ENCODE measurements around the gene DPYD.

Gene DPYD

GRCh38 chr1:97270508-97271307, 650.1 kb downstream of the DPYD start:
- TF ChIP-seq CTCF (conservative IDR thresholded peaks at IDR 0.05; ENCODE audit: low read length): no peak
- no peak for TF ChIP-seq EZH2phosphoT487 (IDR thresholded peaks at IDR 0.05; ENCODE audit: borderline replicate concordance)
- H3K4me2 ChIP-seq (ENCODE audit: low read depth, low read length, poor library complexity, severe bottlenecking): no peak overlapping the region

DNA sequence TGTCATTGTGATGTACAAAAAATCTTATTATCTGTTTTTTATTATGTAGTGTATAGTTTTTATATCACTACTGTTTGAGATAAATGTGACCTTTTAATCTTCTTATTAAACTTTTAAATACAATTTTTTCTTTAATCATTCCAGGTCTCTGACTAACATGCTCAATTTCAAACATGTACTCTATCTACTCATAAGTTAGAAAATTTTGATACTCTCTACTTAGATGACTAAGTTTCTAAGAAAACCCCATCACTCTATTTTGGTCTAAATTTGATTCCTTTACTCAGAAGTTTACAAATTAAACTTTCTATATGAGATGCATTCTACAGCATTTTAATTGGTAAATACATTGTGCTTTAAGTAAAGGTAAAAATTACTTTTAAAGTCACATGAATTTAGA, 655.2 kb downstream of the DPYD start:
- Histone ChIP-seq H3K79me2 (ENCODE audit: insufficient read depth, low read length) (no peaks in the 10 kb centered on the region), H3K9ac (ENCODE audit: low read depth, low read length, poor library complexity, severe bottlenecking) (no peak overlapping the region), H3F3A (ENCODE audit: low read depth) (no peaks in the 10 kb centered on the region)

More at GRCh38 chr1:97270508-97271307, 650.1 kb downstream of the DPYD start:
- H3K4me1 ChIP-seq (ENCODE audit: insufficient read depth, low read length, poor library complexity, severe bottlenecking): no peaks in the 10 kb centered on the region
- H3K79me2 ChIP-seq (ENCODE audit: insufficient read depth, low read length): no peaks in the 10 kb centered on the region
- H2AFZ ChIP-seq (ENCODE audit: low read length): no peak overlapping the region
- no peaks in the 10 kb centered on the region for H3K36me3 ChIP-seq (ENCODE audit: insufficient read depth, low read length)
- no peaks in the 10 kb centered on the region for H4K20me1 ChIP-seq (ENCODE audit: insufficient read depth, low read length, poor library complexity, severe bottlenecking)
- H3K9me3 ChIP-seq (ENCODE audit: insufficient read depth, low read depth, low read length): no peaks in the 10 kb centered on the region
- H3K9me2 ChIP-seq (replicated peaks; ENCODE audit: low read depth, low read length): no peaks in the 10 kb centered on the region
- no peaks in the 10 kb centered on the region for H3F3A ChIP-seq (ENCODE audit: low read depth)
- H3K27me3 ChIP-seq (ENCODE audit: insufficient read depth, low read length, poor library complexity, severe bottlenecking): no peaks in the 10 kb centered on the region
- no peak overlapping the region for H3K4me3 ChIP-seq (ENCODE audit: low read length, poor library complexity, severe bottlenecking)
- no peak overlapping the region for H3K9ac ChIP-seq (ENCODE audit: low read depth, low read length, poor library complexity, severe bottlenecking)

DNA sequence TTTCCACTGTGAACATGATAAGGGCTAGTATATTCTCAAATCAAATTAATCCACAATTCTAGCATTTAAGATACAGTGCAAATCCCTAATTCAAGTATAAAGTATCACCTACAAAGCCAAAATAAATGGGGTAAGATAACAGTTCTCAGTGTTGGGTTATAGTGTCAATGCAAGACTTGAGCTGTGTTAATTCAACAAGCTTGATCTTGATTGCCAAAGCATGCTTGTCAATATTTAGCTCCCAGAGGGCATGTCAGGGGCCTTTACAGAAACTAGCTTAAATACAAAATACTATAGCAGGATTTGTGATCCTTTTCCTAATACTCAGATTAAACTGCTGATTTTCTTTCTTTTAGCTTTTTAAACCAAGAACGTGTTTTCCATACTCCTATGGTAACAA, 658.0 kb downstream of the DPYD start:
- Histone ChIP-seq H2AFZ (ENCODE audit: low read length) (no peak overlapping the region), H3K9ac (ENCODE audit: low read depth, low read length, poor library complexity, severe bottlenecking) (no peak overlapping the region), H4K20me1 (ENCODE audit: insufficient read depth, low read length, poor library complexity, severe bottlenecking) (no peaks in the 10 kb centered on the region), H3K27me3 (ENCODE audit: insufficient read depth, low read length, poor library complexity, severe bottlenecking) (no peaks in the 10 kb centered on the region), H3K4me3 (ENCODE audit: low read length, poor library complexity, severe bottlenecking) (no peak overlapping the region), H3K79me2 (ENCODE audit: insufficient read depth, low read length) (no peaks in the 10 kb centered on the region), H3F3A (ENCODE audit: low read depth) (no peaks in the 10 kb centered on the region), H3K4me2 (ENCODE audit: low read depth, low read length, poor library complexity, severe bottlenecking) (no peak overlapping the region), H3K9me3 (ENCODE audit: insufficient read depth, low read depth, low read length) (no peaks in the 10 kb centered on the region), H3K9me2 (replicated peaks; ENCODE audit: low read depth, low read length) (no peaks in the 10 kb centered on the region), H3K36me3 (ENCODE audit: insufficient read depth, low read length) (no peaks in the 10 kb centered on the region), H3K4me1 (ENCODE audit: insufficient read depth, low read length, poor library complexity, severe bottlenecking) (no peaks in the 10 kb centered on the region)
- TF ChIP-seq CTCF (conservative IDR thresholded peaks at IDR 0.05; ENCODE audit: low read length) (no peak), EZH2phosphoT487 (IDR thresholded peaks at IDR 0.05; ENCODE audit: borderline replicate concordance) (no peak)

More for the DNA sequence above, 655.2 kb downstream of the DPYD start:
- H3K27me3 ChIP-seq (ENCODE audit: insufficient read depth, low read length, poor library complexity, severe bottlenecking): no peaks in the 10 kb centered on the region
- H3K9me2 ChIP-seq (replicated peaks; ENCODE audit: low read depth, low read length): no peaks in the 10 kb centered on the region
- H3K4me1 ChIP-seq (ENCODE audit: insufficient read depth, low read length, poor library complexity, severe bottlenecking): no peaks in the 10 kb centered on the region
- TF ChIP-seq CTCF (conservative IDR thresholded peaks at IDR 0.05; ENCODE audit: low read length): no peak
- H3K4me2 ChIP-seq (ENCODE audit: low read depth, low read length, poor library complexity, severe bottlenecking): no peak overlapping the region
- no peaks in the 10 kb centered on the region for H3K9me3 ChIP-seq (ENCODE audit: insufficient read depth, low read depth, low read length)
- H3K4me3 ChIP-seq (ENCODE audit: low read length, poor library complexity, severe bottlenecking): no peak overlapping the region
- H4K20me1 ChIP-seq (ENCODE audit: insufficient read depth, low read length, poor library complexity, severe bottlenecking): no peaks in the 10 kb centered on the region
- no peak overlapping the region for H2AFZ ChIP-seq (ENCODE audit: low read length)
- H3K36me3 ChIP-seq (ENCODE audit: insufficient read depth, low read length): no peaks in the 10 kb centered on the region

Measured in Loucy (cell line).